Astrocyte of the cerebellum (primary cell): ENCODE measurements around the gene IL21R.

Source experiments
- DNase-seq: peaks from one replicate; pipeline ENCODE4 v3.0.0-alpha.2; 2011; ENCODE audit warnings: low read depth
- H3K4me3 ChIP-seq: 2 replicates; pipeline ENCODE4 v1.5.1; 2011; ENCODE audit warnings: mild to moderate bottlenecking, low read depth, low read length, moderate library complexity
- CTCF ChIP-seq: IDR thresholded peaks from 2 replicates; pipeline ENCODE4 v1.5.1; 2012; ENCODE audit warnings: low read length, low read depth, moderate library complexity, mild to moderate bottlenecking; ENCODE audit errors: missing control alignments
- in situ Hi-C: cut with HindIII; loops from 2 replicates; pipeline ENCODE4 v1.10.0; 2017; ENCODE audit warnings: low sequenced_read_pairs

IL21R gene

GRCh38 chr16:27413956-27414355, 12.0 kb downstream of the IL21R start:
- no peak overlapping the region for H3K4me3 ChIP-seq
- no peak for DNase-seq
- in situ Hi-C loops, result no loop called here
- no peak for TF ChIP-seq CTCF

- DNase-seq, result no peak
- no peak overlapping the region for H3K4me3 ChIP-seq
- in situ Hi-C loops, result no loop called here
- no peak for TF ChIP-seq CTCF
Measured at GRCh38 chr16:27414788-27415431, 12.9 kb downstream of the IL21R start.

DNA sequence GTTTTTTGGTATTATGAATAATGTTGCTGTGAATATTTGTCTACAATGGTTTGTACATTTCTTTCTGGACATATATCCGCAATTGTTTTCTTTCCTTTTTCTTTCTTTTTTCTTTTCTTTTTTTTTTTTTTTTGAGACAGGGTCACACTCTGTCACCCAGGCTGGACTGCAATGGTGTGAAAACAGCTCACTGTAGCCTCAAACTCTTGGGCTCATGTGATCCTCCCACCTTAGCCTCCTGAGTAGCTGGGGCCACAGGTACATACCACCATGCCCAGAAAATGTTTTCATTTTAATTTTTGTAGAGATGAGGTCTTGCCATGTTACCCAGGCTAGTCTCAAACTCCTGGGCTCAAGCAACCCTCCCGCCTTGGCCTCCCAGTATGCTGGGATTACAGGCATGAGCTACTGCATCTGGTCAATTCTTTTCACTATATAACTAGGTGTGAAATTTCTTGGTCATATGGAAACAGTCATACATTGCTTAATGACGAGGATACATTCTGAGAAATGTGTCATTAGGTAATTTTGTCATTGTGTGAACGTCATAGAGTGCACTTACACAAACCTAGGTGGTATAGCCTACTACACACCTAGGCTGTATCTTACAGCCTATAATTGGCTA, 15.2 kb downstream of the IL21R start:
- H3K4me3 ChIP-seq, result no peak overlapping the region
- no peak for DNase-seq
- no peak for TF ChIP-seq CTCF
- in situ Hi-C loops, result no loop called here

- DNase-seq, result no peak
- in situ Hi-C loops, result no loop called here
- TF ChIP-seq CTCF, result no peak
- no peak overlapping the region for H3K4me3 ChIP-seq
Measured at GRCh38 chr16:27421961-27422740, 20.2 kb downstream of the IL21R start.

DNA sequence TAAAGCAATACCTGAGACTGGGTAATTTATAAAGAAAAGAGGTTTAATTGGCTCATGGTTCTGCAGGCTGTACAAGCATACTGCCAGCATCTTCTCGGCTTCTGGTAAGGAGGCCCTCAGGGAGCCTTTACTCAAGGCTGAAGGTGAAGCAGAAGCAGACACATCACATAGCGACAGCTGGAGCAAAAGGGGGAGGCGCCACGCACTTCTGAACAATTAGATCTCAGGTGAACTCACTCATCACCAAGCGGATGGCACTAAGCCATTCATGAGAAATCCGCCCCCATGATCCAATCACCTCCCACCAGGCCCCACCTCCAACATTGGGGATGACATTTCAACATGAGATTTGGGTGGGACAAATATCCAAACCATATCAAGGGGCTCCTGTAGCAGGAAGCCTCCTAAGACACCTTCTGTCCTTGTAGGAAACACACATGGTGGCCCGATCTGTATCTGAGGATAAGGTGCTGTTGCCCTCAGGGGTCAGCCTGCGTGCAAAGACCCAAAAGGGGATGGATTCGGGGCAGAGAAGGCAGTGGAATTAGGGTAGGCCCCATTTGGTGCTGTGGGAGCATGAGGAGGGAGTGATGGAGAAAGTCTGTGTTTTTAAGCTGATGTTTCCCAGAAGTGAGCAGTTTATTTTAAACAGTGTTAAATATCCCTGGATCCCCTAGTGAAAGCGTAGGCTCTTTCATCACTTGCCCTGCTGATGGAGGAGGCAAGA, 23.0 kb downstream of the IL21R start:
- no peak for DNase-seq
- no peak for TF ChIP-seq CTCF
- H3K4me3 ChIP-seq, result no peak overlapping the region
- in situ Hi-C loops, result no loop called here

- no peak for DNase-seq
- in situ Hi-C loops, result no loop called here
- H3K4me3 ChIP-seq, result no peak overlapping the region
- no peak for TF ChIP-seq CTCF
Measured at GRCh38 chr16:27425961-27426360, 24.0 kb downstream of the IL21R start.
